Ovary (tissue), 3 donors: ENCODE measurements around the gene MAGI1.
"Not testable (repeated sequence)": the region's sequence is repeated elsewhere in the genome, so short reads cannot be mapped to it uniquely, and the experiment has no call there.

ENCODE experiments used
- CTCF ChIP-seq, 3 donors: fragments of 450-650 bp in 2 of 3; fragments of 200-600 bp in 1 of 3; IDR thresholded peaks; one replicate each; pipeline versions ENCODE4 v1.5.1 to v1.8.0; 2016 to 2022; ENCODE audit warnings: antibody characterized with exemption in 3 of 3, mild to moderate bottlenecking in 1 of 3
- EP300 ChIP-seq: sonication (generic); formaldehyde crosslinking; IDR thresholded peaks from one replicate; pipeline ENCODE4 v1.6.1; 2017; ENCODE audit warnings: antibody characterized with exemption
- donor health status: DM: no; HTN: no; CAD: no.

GRCh38 chr3:65607965-65608460, 430.7 kb downstream of the MAGI1 start:
- not testable (repeated sequence) for TF ChIP-seq CTCF (IDR thresholded peaks at IDR 0.05); EP300
